AG09309 (cell line): ENCODE results near the gene TRPM8.

Source experiments
- DNase-seq: peaks from one replicate; pipeline ENCODE4 v3.0.0-alpha.2; 2010; ENCODE audit warnings: low read depth
- H3K4me3 ChIP-seq: 2 replicates; pipeline ENCODE4 v1.5.1; 2011; ENCODE audit warnings: mild to moderate bottlenecking, low read depth, low read length, moderate library complexity; ENCODE audit not compliant: control insufficient read depth
- CTCF ChIP-seq: IDR thresholded peaks from 2 replicates; pipeline ENCODE4 v1.5.1; 2011; ENCODE audit warnings: mild to moderate bottlenecking, low read depth, low read length, inconsistent platforms; ENCODE audit not compliant: insufficient read depth, control insufficient read depth; ENCODE audit errors: missing control alignments

The TRPM8 gene

GRCh38 chr2:233944722-233945121 is 27.5 kb downstream of the TRPM8 start:
- no peak overlapping the region for H3K4me3 ChIP-seq
- no peak for DNase-seq
- TF ChIP-seq CTCF, result no peak

GRCh38 chr2:233945146-233945545 is 28.0 kb downstream of the TRPM8 start:
- H3K4me3 ChIP-seq, result no peak overlapping the region
- no peak for TF ChIP-seq CTCF
- no peak for DNase-seq

GRCh38 chr2:233950078-233950825 is 33.1 kb downstream of the TRPM8 start:
- DNase-seq, result no peak
- TF ChIP-seq CTCF, result no peak
- H3K4me3 ChIP-seq, result no peak overlapping the region

- H3K4me3 ChIP-seq, result no peak overlapping the region
- no peak for TF ChIP-seq CTCF
- no peak for DNase-seq
Measured at GRCh38 chr2:233952335-233952734, 35.2 kb downstream of the TRPM8 start.

GRCh38 chr2:233953087-233953801 is 36.1 kb downstream of the TRPM8 start:
- H3K4me3 ChIP-seq, result no peak overlapping the region
- DNase-seq, result no peak
- TF ChIP-seq CTCF, result no peak

- no peak for TF ChIP-seq CTCF
- DNase-seq, result no peak
- no peak overlapping the region for H3K4me3 ChIP-seq
Measured at GRCh38 chr2:233960203-233960602, 43.0 kb downstream of the TRPM8 start.
